Measurements from ENCODE around the gene C10orf71.

C10orf71 gene

DNA sequence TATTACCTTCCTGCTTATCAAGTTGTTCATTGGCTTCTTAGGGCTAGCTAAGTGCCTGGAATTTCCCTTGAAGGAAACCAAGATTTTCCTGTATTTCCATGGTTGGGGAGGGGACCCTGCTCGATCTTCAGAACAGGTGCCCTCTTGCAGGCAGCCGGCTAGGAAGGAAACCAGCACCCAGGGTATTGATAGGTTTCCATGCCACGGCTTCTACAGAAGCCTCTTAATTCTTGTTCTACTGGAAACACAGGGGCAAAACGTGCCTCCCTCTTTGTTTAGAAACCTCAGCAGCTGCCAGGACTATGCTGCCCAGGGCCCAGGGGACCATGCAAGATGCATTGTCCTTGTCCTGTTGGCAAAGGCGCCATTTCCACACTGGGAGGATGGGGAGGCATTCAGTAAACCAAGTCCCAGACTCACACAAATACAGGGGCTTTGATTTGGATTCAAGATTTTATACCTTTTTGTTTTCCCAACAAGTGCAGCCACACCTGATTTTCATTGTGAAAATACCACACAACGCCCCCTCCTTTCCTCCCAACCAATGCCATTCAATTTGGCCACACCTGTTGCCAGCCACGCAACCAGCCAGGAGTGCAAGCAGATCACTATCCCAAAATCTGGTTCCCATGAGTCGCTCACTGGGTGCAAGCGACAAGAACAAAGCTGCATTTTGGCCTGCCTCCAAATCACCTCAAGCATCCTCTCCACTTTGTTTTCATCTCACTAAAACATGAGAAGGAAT, 29.6 kb downstream of the C10orf71 start:
- no peak overlapping the region for H3K27ac ChIP-seq
- TF ChIP-seq, protein P1, sequence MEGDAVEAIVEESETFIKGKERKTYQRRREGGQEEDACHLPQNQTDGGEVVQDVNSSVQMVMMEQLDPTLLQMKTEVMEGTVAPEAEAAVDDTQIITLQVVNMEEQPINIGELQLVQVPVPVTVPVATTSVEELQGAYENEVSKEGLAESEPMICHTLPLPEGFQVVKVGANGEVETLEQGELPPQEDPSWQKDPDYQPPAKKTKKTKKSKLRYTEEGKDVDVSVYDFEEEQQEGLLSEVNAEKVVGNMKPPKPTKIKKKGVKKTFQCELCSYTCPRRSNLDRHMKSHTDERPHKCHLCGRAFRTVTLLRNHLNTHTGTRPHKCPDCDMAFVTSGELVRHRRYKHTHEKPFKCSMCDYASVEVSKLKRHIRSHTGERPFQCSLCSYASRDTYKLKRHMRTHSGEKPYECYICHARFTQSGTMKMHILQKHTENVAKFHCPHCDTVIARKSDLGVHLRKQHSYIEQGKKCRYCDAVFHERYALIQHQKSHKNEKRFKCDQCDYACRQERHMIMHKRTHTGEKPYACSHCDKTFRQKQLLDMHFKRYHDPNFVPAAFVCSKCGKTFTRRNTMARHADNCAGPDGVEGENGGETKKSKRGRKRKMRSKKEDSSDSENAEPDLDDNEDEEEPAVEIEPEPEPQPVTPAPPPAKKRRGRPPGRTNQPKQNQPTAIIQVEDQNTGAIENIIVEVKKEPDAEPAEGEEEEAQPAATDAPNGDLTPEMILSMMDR (conservative IDR thresholded peaks at IDR 0.05): no peak

DNA sequence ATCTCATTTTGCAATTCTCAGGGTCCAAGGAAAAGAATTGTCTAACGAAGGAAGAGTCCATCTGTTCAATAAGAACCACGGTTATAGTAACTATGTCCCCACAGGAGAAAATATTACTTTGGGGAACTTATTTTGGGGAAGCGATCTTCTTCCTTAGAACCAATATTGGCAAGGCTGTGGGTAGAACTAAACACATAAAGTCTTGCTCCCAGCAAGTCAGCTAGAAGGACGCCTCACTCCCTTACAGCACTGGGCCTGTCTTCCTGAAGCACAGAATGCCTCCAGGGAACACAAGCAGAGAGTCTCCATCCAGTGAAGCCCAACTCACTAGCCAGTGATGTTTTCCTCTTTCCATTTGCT, 30.2 kb downstream of the C10orf71 start:
- TF ChIP-seq, protein P1 (conservative IDR thresholded peaks at IDR 0.05): no peak
- H3K27ac ChIP-seq: no peak overlapping the region

DNA sequence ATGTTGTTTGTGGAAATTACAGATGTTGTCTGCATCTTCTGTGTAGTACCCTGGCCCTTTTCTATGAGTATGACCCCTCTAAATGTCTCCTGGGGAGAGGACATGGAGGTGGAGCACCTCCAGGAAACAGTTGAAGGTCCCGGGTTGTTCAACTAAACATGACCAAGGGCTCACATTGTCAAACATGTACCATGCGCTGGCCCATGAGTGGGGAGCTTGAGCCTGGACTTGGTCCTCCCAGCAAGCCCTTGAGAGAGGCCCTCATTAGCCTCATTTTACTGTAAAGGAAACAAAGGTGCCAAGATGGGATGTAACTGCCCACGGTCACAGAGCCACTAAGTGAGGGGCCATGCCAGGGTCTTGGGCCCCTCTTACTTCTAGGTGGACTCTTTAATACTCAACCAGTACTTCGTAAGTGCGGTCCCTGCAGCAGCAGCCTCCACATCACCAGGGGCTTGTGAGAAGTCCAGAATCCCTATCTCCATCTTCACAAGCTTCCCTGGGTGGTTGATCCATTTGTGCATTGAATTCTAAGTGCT, 31.2 kb downstream of the C10orf71 start:
- TF ChIP-seq, protein P1 (conservative IDR thresholded peaks at IDR 0.05): no peak
- H3K27ac ChIP-seq: no peak overlapping the region

DNA sequence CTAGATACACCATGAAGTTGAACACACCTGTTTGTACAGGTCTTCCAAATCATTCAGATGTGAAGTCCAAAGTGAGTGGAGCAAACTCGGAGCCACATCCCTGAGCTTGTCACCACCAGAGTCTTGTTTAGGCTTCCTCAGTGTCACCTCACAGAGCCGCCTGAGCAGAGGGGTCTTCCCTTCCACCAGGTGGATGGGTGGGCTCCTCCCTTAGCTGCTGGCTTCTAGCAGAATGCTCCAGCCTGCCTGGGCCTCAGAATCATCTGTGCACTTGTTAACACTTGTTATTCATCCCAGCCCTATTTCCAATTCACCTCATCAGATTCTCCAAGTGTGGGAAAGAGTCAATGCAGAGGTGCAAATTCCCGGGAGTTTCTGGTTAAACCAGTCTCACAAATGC, 32.5 kb downstream of the C10orf71 start:
- TF ChIP-seq, protein P1 (conservative IDR thresholded peaks at IDR 0.05): no peak
- H3K27ac ChIP-seq: no peak overlapping the region

DNA sequence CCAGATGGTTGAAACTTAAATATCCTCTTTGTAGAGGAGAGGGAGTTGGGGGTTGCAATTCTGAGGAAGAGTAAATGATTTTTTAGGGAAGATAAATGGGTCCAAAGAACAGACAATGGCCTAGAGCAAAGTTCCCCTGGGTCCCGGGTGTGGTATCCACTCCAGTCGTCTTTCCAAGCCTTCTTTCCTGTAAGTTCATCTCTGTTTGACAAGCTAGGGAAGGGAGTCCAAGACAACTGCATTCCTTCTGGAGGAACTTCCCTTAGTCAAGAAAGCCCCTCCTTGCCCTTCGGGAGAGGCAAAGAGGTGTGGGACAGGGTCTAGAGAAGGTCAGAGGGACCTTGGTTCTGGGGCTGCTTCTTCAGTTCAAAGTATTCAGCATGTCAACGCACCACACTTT, 33.4 kb downstream of the C10orf71 start:
- H3K27ac ChIP-seq: no peak overlapping the region
- TF ChIP-seq, protein P1 (conservative IDR thresholded peaks at IDR 0.05): no peak

DNA sequence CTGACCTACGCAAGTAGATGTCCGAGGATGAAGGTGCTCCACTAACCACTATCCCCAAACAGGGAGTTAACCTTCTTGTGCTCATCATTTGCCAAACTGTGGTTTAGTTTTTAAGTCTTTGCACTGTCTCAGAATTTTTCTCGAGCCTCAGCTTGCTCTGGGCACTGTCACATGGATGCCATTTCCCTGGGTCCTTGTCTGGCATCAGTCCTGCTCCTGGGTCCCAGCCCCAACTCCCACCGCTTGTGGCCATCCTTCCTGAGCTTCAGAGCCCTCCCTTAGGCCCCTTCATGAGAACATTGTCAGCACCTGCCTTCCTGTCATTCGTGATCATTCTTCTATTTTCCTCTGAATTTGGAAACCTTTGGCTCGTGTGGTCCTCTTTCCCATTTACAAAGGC, 33.8 kb downstream of the C10orf71 start:
- TF ChIP-seq, protein P1 (conservative IDR thresholded peaks at IDR 0.05): no peak
- no peak overlapping the region for H3K27ac ChIP-seq

DNA sequence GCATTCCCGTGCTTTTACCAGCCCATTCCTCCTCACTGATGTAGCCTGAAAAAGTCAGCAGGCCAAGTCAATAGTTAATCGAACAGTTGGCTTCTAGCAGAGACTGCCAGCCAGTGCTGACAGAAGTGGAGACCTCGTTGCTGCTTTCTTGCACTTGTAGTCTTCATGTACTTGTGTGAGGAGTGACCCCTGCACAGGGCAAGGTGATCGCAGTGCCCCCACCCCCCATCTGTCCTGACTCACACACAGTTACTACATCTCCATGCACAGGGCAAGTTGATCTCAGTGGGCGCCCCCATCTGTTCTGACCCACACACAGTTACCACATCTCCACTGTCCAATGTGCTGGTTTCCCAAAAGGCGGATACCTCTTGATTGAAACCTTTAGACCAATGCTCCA, 34.2 kb downstream of the C10orf71 start:
- TF ChIP-seq, protein P1 (conservative IDR thresholded peaks at IDR 0.05): no peak

More for the DNA sequence above, 34.2 kb downstream of the C10orf71 start:
- no peak overlapping the region for H3K27ac ChIP-seq
